CD1c-positive myeloid dendritic cell (primary cell): Measurements from ENCODE around the gene CHRNA4.

ENCODE experiments used
- DNase-seq: peaks from one replicate; pipeline ENCODE4 v3.0.0-alpha.2; 2016; ENCODE audit errors: extremely low spot score

Gene CHRNA4

DNA sequence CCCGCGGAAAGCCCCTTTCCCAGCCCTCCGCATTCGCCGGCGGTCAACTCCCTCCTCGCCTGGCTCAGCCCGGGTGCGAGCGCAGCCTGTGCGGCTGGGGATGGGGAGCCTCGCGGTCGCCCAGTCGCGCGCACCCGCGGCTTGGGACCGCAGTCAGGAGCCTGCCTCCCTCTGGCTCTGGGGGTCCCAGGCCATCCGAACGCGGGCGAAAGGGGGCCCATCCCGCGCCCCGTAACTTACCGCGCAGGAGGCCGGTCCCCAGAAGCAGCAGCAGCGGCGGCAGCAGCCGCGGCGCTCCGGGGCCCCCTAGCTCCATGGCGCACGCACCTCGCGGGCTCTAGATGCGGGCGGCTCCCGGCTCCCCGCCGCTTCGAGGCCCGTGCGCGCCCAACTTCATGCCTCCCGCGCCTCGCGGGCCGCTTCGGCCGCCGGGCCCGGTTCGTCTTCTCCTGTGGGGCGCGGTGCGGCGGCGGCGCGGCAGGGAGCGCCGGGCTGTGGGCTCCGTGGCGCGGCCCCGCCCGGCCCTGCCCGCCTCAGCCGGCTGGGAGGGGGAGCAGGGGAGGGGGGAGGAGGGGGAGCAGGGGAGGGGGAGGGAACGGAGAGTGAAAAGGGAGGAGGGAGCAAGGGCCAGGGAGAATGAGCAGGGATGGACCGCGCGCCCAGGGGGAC is at the start of gene CHRNA4:
TSS of gene CHRNA4 (minus strand) at position 500 of the 669 bp plus-strand sequence. CDS start at position 316, 184 bp downstream.
- DNase-seq: no peak

DNA sequence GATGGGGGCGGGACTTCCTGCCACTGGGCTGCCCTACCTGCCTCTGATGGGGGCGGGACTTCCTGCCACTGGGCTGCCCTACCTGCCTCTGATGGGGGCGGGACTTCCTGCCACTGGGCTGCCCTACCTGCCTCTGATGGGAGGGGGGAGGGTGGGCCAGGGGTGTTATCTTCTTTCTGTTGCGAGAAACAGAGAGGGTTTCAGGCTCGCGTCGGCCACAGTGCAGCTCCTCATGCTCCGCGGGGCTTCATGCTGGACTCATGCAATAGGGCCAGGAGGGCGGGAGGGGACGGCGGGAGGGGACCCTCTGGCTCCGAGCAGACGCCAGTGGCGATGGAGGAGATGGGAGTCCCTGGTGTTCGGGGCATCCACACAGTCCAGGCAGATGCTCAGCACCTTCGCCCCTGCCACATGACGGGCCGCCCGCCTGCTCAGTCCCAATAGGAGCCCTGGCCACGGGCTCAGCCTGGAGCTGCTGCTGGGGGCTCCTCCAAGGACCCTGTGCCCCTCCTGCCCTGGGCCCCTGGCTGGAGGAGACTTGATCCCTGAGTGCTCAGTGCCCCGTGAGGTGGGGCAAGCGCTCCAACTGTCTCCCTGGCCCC is 48.8 kb upstream of the CHRNA4 start:
- DNase-seq: no peak

DNA sequence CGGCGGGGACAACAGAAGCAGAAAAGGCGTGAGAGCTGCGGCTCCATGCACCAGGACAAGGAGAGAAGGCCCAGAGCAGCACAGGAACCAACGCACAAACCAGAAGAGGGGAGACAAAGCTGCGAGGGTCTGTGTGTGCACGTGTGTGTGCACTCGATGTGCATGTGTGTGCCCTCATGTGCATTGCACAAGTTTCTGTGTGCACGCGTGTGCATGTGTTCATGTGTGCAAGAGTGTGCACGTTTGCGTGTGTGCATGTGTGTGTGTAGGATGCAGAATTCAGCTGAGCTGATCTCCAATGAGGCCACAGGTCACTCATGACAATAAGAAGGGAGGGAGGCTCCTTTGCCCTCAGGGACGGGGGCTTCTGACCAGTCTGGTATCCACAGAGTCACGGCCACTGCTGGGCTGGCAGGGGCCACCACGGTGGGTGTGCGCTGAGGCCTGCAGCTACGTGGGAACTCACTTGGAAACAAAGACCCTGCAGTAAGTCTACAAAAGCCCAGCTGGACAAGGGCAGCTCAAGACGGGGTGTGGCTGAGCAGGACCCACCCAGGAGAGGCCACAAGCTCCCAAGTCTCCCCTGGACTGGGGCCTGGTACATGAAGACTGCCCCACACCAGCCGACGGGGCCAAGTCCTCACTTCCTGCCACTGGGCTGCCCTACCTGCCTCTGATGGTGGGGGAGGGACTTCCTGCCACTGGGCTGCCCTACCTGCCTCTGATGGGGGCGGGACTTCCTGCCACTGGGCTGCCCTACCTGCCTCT is 48.1 kb upstream of the CHRNA4 start:
- DNase-seq: no peak

- DNase-seq: no peak
Observed at GRCh38 chr20:63408684-63409046, 47.5 kb upstream of the CHRNA4 start.

DNA sequence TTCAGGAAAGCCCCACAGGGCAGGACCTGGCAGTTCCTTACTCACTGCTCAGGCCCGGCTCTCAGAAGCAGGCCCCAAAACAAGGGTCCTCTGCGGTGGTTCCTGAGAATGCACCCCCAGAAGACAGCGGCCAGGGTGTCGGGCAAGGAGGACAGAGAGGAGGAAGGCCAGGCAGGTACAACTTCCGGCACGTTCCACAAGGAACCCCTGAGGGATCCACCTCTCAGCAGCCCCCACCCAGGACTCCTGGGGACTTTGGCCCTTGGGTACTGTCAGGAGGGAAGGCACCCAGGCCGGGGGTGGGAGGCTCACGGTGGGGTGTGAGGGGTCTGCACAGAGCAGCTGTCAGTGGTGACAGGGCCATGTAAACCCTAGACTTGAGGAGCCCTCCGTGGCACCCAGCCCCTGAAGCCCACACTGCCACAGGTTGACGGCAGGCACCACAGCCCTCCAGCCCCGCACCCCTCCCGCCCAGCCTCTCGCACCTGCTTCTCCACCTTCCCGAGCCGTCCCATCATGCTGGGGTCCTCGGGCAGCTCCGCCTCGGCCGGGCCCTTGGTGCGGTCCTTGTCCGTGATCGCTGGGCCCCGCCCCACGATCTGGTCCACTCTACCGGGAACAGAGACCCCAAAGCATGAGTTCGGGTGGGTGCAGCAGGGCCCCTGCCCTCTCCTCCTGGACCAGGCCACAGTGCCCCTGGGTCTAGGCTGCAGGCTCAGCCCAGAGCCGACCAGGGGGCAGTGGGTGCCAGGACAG is 47.0 kb upstream of the CHRNA4 start:
- DNase-seq: no peak

- DNase-seq: no peak
Observed at GRCh38 chr20:63406617-63407245, 45.6 kb upstream of the CHRNA4 start.

DNA sequence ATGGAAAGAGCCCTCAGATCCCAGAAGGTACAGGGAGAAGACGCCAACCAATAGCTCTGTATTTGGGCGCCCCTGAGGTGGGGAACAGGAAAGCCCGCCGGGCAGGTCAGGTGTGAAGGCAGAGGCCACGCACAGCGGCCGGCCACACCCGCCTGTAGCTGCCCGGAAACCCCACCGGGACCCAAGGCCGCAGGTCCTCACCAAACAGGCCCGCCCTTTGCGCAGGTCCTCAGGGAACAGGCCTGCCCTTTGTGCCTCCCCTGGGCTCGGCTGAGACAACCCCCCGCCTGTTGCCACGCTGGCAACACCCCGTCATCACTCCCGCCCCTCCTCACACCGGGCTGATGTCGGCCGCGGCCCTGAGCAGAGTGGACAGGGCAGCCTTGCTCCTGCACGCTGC is 44.9 kb upstream of the CHRNA4 start:
- no peak for DNase-seq

DNA sequence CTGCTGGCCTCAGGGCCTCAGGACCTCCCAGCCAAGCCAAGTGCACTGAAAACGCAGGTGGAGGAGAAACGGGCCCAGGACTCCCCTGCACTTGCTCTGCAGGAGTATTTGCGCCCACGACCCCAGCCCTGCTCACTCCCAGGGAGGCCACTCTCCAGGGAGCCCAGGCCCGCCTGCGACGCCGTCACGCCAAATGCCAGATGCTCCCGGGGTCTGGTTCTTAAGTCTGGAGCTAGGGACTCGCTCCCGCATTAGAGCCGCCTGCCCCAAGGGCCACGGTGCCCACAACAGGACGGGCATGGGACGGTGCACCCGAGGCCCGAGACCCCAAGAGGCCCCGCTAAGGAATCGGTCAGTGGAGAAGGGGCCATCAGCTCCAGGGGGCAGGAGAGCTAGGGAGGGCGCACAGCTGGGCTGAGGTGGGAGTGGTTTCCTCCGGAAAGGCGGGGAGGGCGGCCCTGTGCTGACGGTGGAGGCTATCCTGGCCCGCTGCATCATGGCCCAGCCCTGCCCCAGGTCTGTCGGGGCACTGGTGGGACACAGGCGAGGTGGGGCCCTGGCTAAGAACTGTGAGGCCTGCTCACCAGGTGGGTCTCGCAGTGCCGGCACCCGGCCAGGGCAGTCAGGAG is 44.1 kb upstream of the CHRNA4 start:
- DNase-seq: no peak

DNA sequence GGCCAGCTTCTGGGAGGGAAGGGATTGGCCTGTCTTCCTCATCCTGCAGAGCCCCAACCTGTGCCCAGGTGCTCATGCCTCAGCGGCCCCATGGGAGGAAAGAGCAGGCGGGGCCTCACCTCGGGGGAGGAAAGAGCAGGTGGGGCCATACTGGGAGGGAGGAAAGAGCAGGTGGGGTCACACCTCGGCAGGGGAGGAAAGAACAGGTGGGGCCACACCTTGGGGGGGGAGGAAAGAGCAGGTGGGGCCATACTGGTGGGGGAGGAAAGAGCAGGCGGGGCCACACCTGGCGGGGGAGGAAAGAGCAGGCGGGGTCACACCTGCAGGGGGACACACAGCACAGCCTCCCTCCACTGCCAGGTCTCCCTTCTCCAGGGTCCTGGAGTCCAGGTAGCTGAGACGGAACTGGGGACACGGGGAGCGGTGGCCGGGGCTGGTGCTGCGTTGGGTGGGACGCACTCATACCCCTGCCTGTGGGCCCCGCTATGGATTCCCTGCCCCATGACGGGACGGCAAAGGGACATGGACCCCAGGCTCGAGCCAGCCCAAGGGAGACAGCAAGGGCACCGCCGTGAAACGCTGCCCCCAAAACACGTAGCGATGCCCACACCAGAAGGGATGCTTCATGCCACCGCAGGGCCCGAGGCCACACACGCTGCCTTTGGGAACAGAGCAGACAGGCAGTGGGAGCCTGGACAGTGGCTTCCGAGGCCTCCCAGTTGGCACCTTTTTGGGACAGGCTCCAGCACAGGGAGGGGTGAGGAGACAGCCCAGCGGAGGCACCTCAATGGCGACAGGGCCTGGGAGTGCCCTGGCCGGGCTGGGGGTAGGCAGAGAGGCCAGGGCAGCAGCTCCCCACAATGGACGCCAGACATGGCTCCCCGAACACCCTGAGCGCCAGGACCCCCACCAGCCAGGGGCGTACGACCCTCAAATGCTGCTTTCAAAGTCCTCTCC is 43.3 kb upstream of the CHRNA4 start:
- DNase-seq: no peak

- DNase-seq: no peak
Observed at GRCh38 chr20:63403403-63404105, 42.4 kb upstream of the CHRNA4 start.

- DNase-seq: no peak
Observed at GRCh38 chr20:63402860-63403220, 41.7 kb upstream of the CHRNA4 start.

DNA sequence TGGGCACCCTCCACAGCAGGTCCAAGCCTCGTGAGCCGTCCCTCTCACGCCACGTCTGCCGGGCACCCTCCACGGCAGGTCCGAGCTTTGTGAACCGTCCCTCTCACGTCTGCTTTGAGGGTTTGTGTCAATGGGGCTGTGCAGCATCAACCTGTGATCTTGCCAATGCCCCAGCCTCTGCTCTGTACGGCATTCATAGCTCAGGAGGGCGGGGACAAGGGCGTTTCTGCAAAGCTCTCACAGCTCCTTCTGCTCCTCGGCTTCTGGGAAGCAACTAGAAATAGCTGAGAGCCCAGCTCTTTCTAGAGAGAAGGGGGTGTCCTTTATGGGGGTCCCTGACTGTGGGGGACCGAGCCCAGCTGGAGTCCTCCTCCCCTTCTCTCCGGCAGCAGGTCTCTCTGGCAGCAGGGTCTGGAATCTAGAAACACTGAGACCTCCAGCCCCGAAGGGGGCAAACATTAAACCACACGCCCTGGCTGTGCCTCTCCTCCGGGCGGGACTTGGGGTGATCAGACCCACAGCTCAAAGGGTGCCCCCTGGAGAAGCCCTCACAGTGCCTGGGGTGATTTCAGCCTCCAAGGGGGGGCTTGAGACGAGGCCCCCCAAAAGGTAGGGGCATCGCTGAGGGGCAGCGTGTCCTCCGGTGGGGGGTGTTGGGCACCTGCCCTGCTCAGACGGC is 41.2 kb upstream of the CHRNA4 start:
- DNase-seq: no peak

DNA sequence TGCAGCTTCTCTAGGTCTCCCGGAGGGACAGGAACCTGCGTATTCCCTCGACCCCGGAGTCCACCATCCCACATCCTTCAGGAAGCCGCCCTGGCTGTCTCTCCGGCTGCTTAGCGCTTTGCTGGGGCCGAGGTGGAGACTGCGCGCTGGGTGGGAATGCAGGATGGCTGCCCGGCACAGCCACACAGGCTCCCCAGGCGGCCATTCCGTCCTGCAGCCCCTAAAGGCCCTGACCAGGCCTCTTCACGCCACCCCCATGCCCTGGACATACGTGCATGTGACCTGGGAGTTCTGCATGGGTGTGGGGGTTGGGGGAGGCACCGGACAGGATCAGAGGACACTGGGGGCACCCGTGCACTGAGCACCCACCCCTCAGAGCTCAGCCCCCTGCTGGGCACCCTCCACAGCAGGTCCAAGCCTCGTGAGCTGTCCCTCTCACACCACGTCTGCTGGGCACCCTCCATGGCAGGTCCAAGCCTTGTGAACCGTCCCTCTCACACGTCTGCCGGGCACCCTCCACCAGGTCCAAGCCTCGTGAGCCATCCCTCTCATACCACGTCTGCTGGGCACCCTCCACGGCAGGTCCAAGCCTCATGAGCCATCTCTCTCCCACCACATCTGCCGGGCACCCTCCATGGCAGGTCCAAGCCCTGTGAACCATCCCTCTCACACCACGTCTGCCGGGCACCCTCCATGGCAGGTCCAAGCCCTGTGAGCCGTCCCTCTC is 40.4 kb upstream of the CHRNA4 start:
- DNase-seq: no peak

GRCh38 chr20:63400486-63401210 is 39.5 kb upstream of the CHRNA4 start:
- no peak for DNase-seq

GRCh38 chr20:63399596-63400375 is 38.6 kb upstream of the CHRNA4 start:
- no peak for DNase-seq

DNA sequence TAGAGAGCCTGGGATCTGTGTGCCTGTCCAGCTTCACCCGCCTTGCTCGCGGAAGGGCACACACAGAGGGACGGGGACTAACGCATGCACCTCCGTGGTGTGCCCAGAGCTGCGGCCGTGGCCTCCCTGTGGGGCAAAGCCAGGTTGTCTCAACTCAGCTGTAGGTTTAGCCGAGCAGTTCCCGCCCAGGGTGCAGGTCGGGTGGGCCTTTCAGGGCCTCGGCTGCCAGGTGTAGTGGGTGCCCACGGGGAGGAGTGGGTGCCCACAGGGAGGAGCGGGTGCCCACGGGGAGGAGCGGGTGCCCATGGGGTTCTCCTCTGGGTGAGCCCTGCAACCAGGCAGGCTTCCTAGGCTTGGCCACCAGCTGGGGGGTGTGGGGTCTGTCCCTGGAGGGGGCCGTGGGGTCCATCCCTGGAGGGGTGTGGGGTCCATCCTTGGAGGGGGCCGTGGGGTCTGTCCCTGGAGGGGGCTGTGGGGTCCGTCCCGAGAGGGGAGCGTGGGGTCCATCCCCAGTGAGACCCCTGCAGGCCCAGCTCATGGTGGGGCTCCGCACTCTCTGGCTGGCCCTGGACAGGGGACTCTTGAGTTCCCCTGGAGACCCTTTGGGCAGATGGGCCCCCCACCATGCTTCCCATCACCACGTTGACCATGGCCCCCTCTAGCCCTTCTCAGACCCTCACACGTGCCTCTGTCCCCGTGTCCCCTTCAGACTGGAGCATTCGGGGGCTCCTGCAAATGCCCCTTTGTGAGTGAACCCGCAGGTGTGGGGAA is 37.8 kb upstream of the CHRNA4 start:
- DNase-seq: no peak
